ENCODE results near the gene TSPOAP1.

DNA sequence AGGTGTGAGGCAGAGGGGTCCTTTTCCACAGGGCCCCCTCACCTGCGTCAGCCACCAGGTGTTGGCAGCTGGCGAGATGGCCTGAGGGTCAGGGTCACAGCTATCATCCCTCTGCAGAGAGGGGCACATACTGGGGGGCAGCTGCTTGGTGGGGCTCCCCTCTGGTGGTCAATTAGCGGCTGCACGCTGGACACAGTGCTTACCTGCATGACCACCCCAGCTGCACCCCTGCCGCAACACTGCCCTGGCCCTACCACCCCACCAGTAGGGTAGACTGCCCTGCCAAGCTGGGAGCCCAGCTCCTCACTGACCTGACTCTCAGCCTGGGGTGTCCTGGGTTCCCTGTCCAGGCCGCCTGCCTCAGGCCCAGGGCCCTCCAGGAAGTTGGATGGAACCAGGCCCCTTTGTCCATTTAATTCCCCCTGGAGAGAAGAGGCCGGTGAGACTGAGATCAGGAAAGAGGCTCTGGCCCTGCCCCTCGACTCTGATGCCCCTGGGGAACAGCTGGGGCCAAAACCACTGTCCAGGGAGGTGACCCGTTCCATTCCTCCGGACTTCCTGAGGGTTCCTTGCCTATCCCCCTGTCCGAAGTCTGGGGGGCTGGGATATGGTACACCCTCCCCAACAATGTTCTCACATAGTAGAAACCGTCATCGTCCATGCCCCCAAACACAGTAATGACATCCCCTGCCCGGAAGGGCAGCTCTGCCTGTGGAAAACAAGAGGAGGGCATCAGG lies 23.7 kb downstream of the TSPOAP1 start:
- TF ChIP-seq, protein P1, sequence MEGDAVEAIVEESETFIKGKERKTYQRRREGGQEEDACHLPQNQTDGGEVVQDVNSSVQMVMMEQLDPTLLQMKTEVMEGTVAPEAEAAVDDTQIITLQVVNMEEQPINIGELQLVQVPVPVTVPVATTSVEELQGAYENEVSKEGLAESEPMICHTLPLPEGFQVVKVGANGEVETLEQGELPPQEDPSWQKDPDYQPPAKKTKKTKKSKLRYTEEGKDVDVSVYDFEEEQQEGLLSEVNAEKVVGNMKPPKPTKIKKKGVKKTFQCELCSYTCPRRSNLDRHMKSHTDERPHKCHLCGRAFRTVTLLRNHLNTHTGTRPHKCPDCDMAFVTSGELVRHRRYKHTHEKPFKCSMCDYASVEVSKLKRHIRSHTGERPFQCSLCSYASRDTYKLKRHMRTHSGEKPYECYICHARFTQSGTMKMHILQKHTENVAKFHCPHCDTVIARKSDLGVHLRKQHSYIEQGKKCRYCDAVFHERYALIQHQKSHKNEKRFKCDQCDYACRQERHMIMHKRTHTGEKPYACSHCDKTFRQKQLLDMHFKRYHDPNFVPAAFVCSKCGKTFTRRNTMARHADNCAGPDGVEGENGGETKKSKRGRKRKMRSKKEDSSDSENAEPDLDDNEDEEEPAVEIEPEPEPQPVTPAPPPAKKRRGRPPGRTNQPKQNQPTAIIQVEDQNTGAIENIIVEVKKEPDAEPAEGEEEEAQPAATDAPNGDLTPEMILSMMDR (IDR thresholded peaks at IDR 0.05; ENCODE audit: low read depth, low read length, poor library complexity, severe bottlenecking), result no peak
- TF ChIP-seq EZH2phosphoT487 (IDR thresholded peaks at IDR 0.05; ENCODE audit: borderline replicate concordance, low read length), result no peak
